ENCODE measurements around the gene PAK4.

GRCh38 chr19:39181500-39182173 lies 56.1 kb downstream of the PAK4 start:
- TF ChIP-seq CTCF (IDR thresholded peaks at IDR 0.05; ENCODE audit: poor library complexity) (no peak), EZH2phosphoT487 (IDR thresholded peaks at IDR 0.05; ENCODE audit: low read depth, severe bottlenecking, unreplicated experiment) (no peak), EZH2 (IDR thresholded peaks at IDR 0.05; ENCODE audit: borderline replicate concordance) (no peak)
